ENCODE results near the gene USP48.

USP48 gene

DNA sequence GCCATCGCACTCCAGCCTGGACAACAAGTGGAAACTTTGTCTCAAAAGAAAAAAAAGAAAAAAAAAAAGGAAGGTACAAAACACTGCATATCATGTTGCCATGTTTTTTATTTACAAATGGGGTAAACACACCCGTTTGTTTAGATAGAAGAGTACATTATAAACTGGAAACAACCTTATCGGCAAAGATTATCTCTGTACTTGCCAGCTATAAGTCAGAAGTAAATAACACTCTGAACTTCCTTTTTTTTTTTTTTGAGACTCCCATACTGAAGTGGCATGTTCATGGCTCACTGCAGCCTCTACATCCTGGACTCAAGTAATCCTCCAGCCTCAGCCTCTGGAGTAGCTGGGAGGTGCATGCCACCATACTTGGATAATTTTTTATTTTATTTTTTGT is 21.9 kb downstream of the USP48 start:
- DNase-seq (ENCODE audit: low read depth, low spot score) = no peak
- peaks cover 4% of the 10 kb centered on the region for H3K4me1 ChIP-seq (ENCODE audit: insufficient read depth, insufficient read length)
- no peak for TF ChIP-seq YY1 (IDR thresholded peaks at IDR 0.05; ENCODE audit: insufficient read depth, insufficient read length)
- TF ChIP-seq ZNF274 (IDR thresholded peaks at IDR 0.05; ENCODE audit: low read depth, low read length) = no peak
- no peak for TF ChIP-seq SUZ12 (IDR thresholded peaks at IDR 0.05; ENCODE audit: extremely low read depth, insufficient read depth, insufficient read length)

DNA sequence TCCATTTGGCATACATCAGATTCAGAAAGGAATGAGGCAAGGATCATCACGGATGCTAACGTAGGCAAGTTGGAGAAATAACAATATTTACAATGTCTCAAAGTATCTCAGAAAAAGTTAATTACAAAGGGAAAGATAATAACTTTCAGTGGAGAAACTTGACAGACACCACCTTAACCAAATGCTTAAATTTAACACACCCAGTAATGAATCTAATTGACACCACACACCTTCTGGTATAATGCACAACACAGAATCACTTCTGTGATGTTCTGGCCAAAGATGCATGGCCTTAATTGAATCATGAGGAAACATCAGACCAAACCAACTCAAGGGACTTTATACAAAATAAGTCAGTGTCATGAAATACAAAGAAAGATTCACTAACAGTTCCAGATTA is 23.1 kb downstream of the USP48 start:
- no peak overlapping the region for H3K9ac ChIP-seq (ENCODE audit: insufficient read length, low read depth)
- DNase-seq (ENCODE audit: low read depth, low spot score) = no peak
- TF ChIP-seq YY1 (IDR thresholded peaks at IDR 0.05; ENCODE audit: insufficient read depth, insufficient read length) = no peak
- no peak for TF ChIP-seq ZNF274 (IDR thresholded peaks at IDR 0.05; ENCODE audit: low read depth, low read length)
- TF ChIP-seq SUZ12 (IDR thresholded peaks at IDR 0.05; ENCODE audit: extremely low read depth, insufficient read depth, insufficient read length) = no peak
- no peak overlapping the region for H3K4me3 ChIP-seq (ENCODE audit: insufficient read length, low read depth)
- H3K36me3 ChIP-seq (ENCODE audit: insufficient read depth, insufficient read length, low read length) = peaks cover 17% of the 10 kb centered on the region
- H3K4me1 ChIP-seq (ENCODE audit: insufficient read depth, insufficient read length) = peaks cover 4% of the 10 kb centered on the region
- no peaks in the 10 kb centered on the region for H3K27me3 ChIP-seq (ENCODE audit: insufficient read depth, insufficient read length)
- no peaks in the 10 kb centered on the region for H3K9me3 ChIP-seq (ENCODE audit: insufficient read depth, low read length)

More for the DNA sequence above, 21.9 kb downstream of the USP48 start:
- no peak overlapping the region for H3K4me3 ChIP-seq (ENCODE audit: insufficient read length, low read depth)
- no peaks in the 10 kb centered on the region for H3K9me3 ChIP-seq (ENCODE audit: insufficient read depth, low read length)
- H3K27me3 ChIP-seq (ENCODE audit: insufficient read depth, insufficient read length) = no peaks in the 10 kb centered on the region
- no peak overlapping the region for H3K9ac ChIP-seq (ENCODE audit: insufficient read length, low read depth)
- peaks cover 8% of the 10 kb centered on the region for H3K36me3 ChIP-seq (ENCODE audit: insufficient read depth, insufficient read length, low read length)

DNA sequence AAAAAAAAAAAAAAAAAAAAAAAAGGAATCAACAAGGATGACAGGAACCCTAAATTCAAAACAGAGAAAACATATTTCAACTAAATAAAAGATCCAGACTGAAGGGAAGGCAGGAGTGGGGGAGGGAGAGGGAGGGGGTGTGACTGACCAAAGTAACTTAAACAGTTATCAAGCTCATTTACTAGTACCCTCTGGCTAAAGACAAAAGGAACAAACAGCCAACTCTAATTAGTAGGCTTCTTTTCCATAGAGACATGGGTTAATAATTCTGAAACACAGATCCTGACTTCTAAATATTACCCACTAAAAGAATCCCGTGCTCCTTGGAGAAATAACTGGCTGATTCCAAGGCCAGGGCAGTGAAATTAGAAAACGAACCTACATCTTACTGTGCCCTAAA is 23.8 kb downstream of the USP48 start:
- Histone ChIP-seq H3K27me3 (ENCODE audit: insufficient read depth, insufficient read length) (no peaks in the 10 kb centered on the region), H3K36me3 (ENCODE audit: insufficient read depth, insufficient read length, low read length) (peaks cover 24% of the 10 kb centered on the region), H3K9ac (ENCODE audit: insufficient read length, low read depth) (no peak overlapping the region), H3K4me3 (ENCODE audit: insufficient read length, low read depth) (no peak overlapping the region), H3K9me3 (ENCODE audit: insufficient read depth, low read length) (no peaks in the 10 kb centered on the region), H3K4me1 (ENCODE audit: insufficient read depth, insufficient read length) (peaks cover 4% of the 10 kb centered on the region)
- TF ChIP-seq ZNF274 (IDR thresholded peaks at IDR 0.05; ENCODE audit: low read depth, low read length) (no peak), SUZ12 (IDR thresholded peaks at IDR 0.05; ENCODE audit: extremely low read depth, insufficient read depth, insufficient read length) (no peak), YY1 (IDR thresholded peaks at IDR 0.05; ENCODE audit: insufficient read depth, insufficient read length) (no peak)
- DNase-seq (ENCODE audit: low read depth, low spot score) = no peak

DNA sequence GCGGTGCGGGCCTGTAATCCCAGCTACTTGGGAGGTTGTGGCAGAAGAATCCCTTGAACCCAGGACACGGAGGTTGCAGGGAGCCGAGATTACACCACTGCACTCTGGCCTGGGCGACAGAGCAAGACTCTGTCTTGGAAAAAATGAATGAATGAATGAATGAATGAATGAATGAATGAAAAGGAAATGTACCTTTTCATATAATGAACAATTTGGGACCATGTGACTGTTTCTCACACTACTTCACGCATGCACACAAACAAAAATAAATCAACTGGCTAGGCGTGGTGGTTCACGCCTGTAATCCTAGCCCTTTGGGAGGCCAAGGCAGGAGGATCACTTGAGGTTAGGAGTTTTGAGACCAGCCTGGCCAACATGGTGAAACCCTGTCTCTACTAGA is 24.3 kb downstream of the USP48 start:
- Histone ChIP-seq H3K27me3 (ENCODE audit: insufficient read depth, insufficient read length) (no peaks in the 10 kb centered on the region), H3K9me3 (ENCODE audit: insufficient read depth, low read length) (no peaks in the 10 kb centered on the region), H3K4me3 (ENCODE audit: insufficient read length, low read depth) (no peak overlapping the region), H3K4me1 (ENCODE audit: insufficient read depth, insufficient read length) (no peaks in the 10 kb centered on the region), H3K36me3 (ENCODE audit: insufficient read depth, insufficient read length, low read length) (peaks cover 26% of the 10 kb centered on the region), H3K9ac (ENCODE audit: insufficient read length, low read depth) (no peak overlapping the region)
- no peak for DNase-seq (ENCODE audit: low read depth, low spot score)
- TF ChIP-seq ZNF274 (IDR thresholded peaks at IDR 0.05; ENCODE audit: low read depth, low read length) = no peak
- TF ChIP-seq SUZ12 (IDR thresholded peaks at IDR 0.05; ENCODE audit: extremely low read depth, insufficient read depth, insufficient read length) = no peak
- TF ChIP-seq YY1 (IDR thresholded peaks at IDR 0.05; ENCODE audit: insufficient read depth, insufficient read length) = no peak

DNA sequence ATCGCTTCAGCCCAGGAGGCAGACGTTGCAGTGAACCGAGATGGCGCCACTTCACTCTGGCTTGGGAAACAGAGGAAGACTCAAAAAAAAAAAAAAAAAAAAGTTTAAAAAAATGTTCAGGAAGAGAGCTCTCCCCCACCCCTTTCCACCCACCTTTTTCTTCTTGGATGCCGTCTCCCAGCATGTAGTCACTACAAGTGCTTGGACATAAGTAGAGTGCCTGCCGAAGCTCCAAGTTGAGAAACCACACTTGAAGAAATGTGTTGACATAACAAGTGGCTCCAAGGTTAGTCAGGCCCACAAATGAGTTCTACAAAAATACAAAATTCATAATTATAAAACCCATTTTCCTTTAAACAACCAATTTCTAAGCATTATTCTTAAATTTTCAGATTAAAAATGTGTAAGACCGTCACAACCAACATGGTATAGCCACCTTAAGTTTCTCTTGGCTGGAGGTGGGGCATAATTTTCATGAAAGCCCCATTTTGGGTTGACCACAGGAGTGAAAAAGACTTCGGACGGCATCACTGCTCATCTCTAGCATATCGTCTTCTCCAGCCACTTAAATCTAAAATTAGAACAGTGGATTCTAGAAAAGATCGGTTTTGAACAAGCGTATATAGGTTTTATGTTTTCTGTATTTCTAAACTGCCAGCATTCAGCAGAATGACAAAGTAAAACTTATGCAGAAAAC is 26.4 kb downstream of the USP48 start:
- Histone ChIP-seq H3K4me3 (ENCODE audit: insufficient read length, low read depth) (no peak overlapping the region), H3K27me3 (ENCODE audit: insufficient read depth, insufficient read length) (no peaks in the 10 kb centered on the region), H3K4me1 (ENCODE audit: insufficient read depth, insufficient read length) (no peaks in the 10 kb centered on the region), H3K9me3 (ENCODE audit: insufficient read depth, low read length) (no peaks in the 10 kb centered on the region), H3K9ac (ENCODE audit: insufficient read length, low read depth) (no peak overlapping the region), H3K36me3 (ENCODE audit: insufficient read depth, insufficient read length, low read length) (peaks cover 45% of the 10 kb centered on the region)
- no peak for DNase-seq (ENCODE audit: low read depth, low spot score)
- no peak for TF ChIP-seq ZNF274 (IDR thresholded peaks at IDR 0.05; ENCODE audit: low read depth, low read length)
- TF ChIP-seq YY1 (IDR thresholded peaks at IDR 0.05; ENCODE audit: insufficient read depth, insufficient read length) = no peak
- no peak for TF ChIP-seq SUZ12 (IDR thresholded peaks at IDR 0.05; ENCODE audit: extremely low read depth, insufficient read depth, insufficient read length)

DNA sequence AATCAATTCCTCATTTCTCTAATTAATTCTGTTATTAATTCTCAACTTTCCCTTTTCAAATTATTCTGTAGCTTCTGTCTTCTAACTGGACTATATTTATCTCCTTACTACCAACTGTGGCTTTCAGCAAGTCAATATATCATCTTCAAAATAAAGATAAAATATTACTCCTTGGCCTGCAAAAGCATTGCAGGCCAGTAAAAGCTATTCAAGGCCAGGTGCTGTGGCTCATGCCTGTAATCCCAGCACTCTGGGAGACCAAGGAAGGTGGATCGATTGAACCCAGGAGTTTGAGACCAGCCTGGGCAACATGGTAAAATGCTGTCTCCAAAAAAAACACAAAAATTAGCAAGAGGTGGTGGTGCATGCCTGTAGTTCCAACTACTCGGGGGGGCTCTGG is 27.9 kb downstream of the USP48 start:
- Histone ChIP-seq H3K9me3 (ENCODE audit: insufficient read depth, low read length) (no peaks in the 10 kb centered on the region), H3K4me3 (ENCODE audit: insufficient read length, low read depth) (no peak overlapping the region), H3K4me1 (ENCODE audit: insufficient read depth, insufficient read length) (no peaks in the 10 kb centered on the region), H3K27me3 (ENCODE audit: insufficient read depth, insufficient read length) (no peaks in the 10 kb centered on the region), H3K9ac (ENCODE audit: insufficient read length, low read depth) (no peak overlapping the region), H3K36me3 (ENCODE audit: insufficient read depth, insufficient read length, low read length) (peaks cover 56% of the 10 kb centered on the region)
- TF ChIP-seq ZNF274 (IDR thresholded peaks at IDR 0.05; ENCODE audit: low read depth, low read length) (no peak), YY1 (IDR thresholded peaks at IDR 0.05; ENCODE audit: insufficient read depth, insufficient read length) (no peak), SUZ12 (IDR thresholded peaks at IDR 0.05; ENCODE audit: extremely low read depth, insufficient read depth, insufficient read length) (no peak)
- no peak for DNase-seq (ENCODE audit: low read depth, low spot score)

DNA sequence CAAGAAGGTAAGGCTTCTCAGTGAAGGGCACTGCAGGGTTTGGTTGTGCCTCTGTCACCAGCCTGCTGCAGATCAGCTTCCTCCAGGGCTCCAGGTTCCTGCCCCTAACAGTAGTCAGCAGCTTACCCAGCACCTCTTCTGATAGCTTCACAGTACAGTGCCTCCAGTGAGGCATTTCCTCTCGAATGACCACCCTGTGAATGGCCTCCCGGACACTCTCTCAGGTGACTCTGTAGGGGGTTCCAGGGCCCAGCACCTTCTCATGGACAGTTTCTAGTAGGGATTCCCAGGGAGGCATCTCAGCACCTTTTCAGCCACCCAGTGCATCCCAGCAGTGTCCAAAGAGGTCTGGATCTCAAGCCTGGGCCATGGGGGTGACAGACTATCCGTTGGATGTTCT is 28.4 kb downstream of the USP48 start:
- no peaks in the 10 kb centered on the region for H3K27me3 ChIP-seq (ENCODE audit: insufficient read depth, insufficient read length)
- H3K9me3 ChIP-seq (ENCODE audit: insufficient read depth, low read length) = no peaks in the 10 kb centered on the region
- no peaks in the 10 kb centered on the region for H3K4me1 ChIP-seq (ENCODE audit: insufficient read depth, insufficient read length)
- H3K4me3 ChIP-seq (ENCODE audit: insufficient read length, low read depth) = no peak overlapping the region
- TF ChIP-seq YY1 (IDR thresholded peaks at IDR 0.05; ENCODE audit: insufficient read depth, insufficient read length) = no peak
- no peak for TF ChIP-seq SUZ12 (IDR thresholded peaks at IDR 0.05; ENCODE audit: extremely low read depth, insufficient read depth, insufficient read length)
- no peak for TF ChIP-seq ZNF274 (IDR thresholded peaks at IDR 0.05; ENCODE audit: low read depth, low read length)
- peaks cover 60% of the 10 kb centered on the region for H3K36me3 ChIP-seq (ENCODE audit: insufficient read depth, insufficient read length, low read length)
- H3K9ac ChIP-seq (ENCODE audit: insufficient read length, low read depth) = no peak overlapping the region
- no peak for DNase-seq (ENCODE audit: low read depth, low spot score)
